Nephron progenitor cell (in vitro differentiated cells): ENCODE results near the gene TCOF1.
A peak's percentile ranks its signal among the peaks of the same experiment; 100 is the strongest.
"Not testable (repeated sequence)": the region's sequence is repeated elsewhere in the genome, so short reads cannot be mapped to it uniquely, and the experiment has no call there.

Experiments
- DNase-seq: peaks from one replicate; pipeline ENCODE4 v3.0.0; 2021
- H3K27ac Mint-ChIP-seq: 2 replicates; pipeline ENCODE4 v1.8.0; 2021; ENCODE audit warnings: mild to moderate bottlenecking, moderate library complexity, mixed read lengths
- H3K27me3 Mint-ChIP-seq: 2 replicates; pipeline ENCODE4 v1.8.0; 2021; ENCODE audit warnings: mild to moderate bottlenecking, low read depth, mixed read lengths; ENCODE audit not compliant: poor library complexity
- H3K36me3 Mint-ChIP-seq: 2 replicates; pipeline ENCODE4 v1.8.0; 2021; ENCODE audit warnings: low read depth, mixed read lengths
- H3K4me1 Mint-ChIP-seq: 2 replicates; pipeline ENCODE4 v1.8.0; 2021; ENCODE audit warnings: mixed read lengths
- H3K4me3 Mint-ChIP-seq: 2 replicates; pipeline ENCODE4 v1.8.0; 2021; ENCODE audit warnings: mild to moderate bottlenecking, moderate library complexity, mixed read lengths
- H3K9me3 Mint-ChIP-seq: 2 replicates; pipeline ENCODE4 v1.8.0; 2021; ENCODE audit warnings: mild to moderate bottlenecking, moderate library complexity, mixed read lengths
- TF ChIP-seq, protein P1 (sequence below): fragments of 200-600 bp; sonication (generic); IDR thresholded peaks from 2 replicates; pipeline ENCODE4 v1.5.0; 2021; ENCODE audit warnings: antibody characterized with exemption

The TCOF1 gene

DNA sequence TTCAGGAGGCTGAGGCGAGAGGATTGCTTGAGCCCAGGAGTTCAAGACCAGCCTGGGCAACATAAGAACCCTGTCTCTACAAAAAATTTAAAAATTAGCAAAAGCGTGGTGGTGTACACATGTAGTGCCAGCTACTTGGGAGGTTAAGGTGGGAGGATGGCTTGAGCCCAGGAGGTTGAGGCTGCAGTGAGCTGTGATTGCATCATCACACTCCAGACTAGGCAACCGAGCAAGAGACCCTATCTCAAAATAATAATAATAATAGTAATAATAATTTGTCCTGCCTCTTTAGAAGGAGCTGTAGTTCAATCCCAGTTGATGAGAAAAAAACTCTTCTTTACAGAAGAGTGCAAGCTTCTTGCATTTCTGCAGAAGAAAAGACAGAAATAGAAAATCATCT is 65.3 kb downstream of the TCOF1 start:
- Mint-ChIP-seq H3K9me3 (peaks cover 3% of the 10 kb centered on the region), H3K36me3 (no peaks in the 10 kb centered on the region), H3K27me3 (no peaks in the 10 kb centered on the region), H3K4me1 (peaks cover 17% of the 10 kb centered on the region), H3K27ac (no peak overlapping the region), H3K4me3 (no peak overlapping the region)
- TF ChIP-seq, protein P1, sequence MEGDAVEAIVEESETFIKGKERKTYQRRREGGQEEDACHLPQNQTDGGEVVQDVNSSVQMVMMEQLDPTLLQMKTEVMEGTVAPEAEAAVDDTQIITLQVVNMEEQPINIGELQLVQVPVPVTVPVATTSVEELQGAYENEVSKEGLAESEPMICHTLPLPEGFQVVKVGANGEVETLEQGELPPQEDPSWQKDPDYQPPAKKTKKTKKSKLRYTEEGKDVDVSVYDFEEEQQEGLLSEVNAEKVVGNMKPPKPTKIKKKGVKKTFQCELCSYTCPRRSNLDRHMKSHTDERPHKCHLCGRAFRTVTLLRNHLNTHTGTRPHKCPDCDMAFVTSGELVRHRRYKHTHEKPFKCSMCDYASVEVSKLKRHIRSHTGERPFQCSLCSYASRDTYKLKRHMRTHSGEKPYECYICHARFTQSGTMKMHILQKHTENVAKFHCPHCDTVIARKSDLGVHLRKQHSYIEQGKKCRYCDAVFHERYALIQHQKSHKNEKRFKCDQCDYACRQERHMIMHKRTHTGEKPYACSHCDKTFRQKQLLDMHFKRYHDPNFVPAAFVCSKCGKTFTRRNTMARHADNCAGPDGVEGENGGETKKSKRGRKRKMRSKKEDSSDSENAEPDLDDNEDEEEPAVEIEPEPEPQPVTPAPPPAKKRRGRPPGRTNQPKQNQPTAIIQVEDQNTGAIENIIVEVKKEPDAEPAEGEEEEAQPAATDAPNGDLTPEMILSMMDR = no peak
- no peak for DNase-seq

DNA sequence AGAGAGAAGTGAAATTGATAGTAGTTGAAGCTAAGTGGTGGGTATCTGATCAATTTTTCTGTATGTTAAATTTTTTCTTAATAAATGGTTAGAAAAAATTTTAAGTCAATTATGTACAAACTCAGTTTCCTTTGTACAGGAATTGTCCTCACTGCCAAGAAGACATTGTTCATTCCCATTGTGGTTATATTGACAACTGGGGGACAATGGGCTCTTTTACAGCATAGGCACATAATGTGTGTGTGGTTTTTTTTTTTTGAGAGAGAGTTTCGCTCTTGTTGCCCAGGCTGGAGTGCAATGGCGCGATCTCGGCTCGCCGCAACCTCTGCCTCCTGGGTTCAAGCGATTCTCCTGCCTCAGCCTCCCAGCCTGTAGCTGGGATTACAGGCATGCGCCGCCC is 68.7 kb downstream of the TCOF1 start:
- H3K9me3 Mint-ChIP-seq, DNase-seq, H3K4me3 Mint-ChIP-seq, H3K27me3 Mint-ChIP-seq, H3K36me3 Mint-ChIP-seq, H3K27ac Mint-ChIP-seq: not testable (repeated sequence)
- H3K4me1 Mint-ChIP-seq = peaks cover 23% of the 10 kb centered on the region

DNA sequence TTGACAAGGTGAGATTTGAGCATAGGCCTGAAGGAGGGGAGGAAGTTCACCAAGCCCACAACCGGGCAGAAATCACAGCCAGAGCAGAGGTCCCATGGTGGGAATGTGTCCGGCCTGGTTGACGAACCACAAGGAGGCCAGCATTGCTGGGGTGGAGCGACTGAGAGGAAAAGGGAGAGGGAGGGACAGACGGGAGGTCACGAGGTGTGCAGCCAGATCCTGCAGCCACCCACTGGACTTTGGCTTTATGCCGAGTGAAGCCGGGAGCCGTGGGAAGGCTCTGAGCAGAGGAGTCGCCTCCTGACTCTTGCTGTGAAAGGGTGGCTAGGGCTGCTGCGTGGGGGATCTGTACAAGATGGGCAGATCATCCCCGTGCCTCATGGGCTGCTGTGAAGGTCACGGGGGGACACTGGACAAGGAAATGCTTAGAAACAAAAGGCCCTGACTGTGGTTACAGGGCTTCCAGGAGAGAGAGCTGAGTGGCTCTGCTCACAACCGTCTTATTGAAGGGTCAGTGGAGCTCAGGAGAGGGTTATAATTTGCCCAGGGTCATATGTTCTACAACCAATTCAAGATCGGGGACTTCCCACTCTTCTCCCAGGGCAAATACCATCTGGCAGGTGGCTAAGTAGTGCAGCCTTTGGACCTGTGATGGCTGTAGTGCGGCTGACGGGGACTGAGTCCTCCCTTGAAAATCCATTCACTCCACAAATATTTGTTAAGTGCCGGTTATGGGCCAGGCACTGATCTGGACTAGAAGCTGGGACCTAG is 70.8 kb downstream of the TCOF1 start:
- H3K4me1 Mint-ChIP-seq = peaks cover 23% of the 10 kb centered on the region
- TF ChIP-seq, protein P1 = no peak
- no peak overlapping the region for H3K4me3 Mint-ChIP-seq
- H3K9me3 Mint-ChIP-seq = peaks cover 3% of the 10 kb centered on the region
- no peaks in the 10 kb centered on the region for H3K36me3 Mint-ChIP-seq
- DNase-seq = no peak
- peaks cover 3% of the 10 kb centered on the region for H3K27me3 Mint-ChIP-seq
- H3K27ac Mint-ChIP-seq = peak overlapping the region; percentile 86

DNA sequence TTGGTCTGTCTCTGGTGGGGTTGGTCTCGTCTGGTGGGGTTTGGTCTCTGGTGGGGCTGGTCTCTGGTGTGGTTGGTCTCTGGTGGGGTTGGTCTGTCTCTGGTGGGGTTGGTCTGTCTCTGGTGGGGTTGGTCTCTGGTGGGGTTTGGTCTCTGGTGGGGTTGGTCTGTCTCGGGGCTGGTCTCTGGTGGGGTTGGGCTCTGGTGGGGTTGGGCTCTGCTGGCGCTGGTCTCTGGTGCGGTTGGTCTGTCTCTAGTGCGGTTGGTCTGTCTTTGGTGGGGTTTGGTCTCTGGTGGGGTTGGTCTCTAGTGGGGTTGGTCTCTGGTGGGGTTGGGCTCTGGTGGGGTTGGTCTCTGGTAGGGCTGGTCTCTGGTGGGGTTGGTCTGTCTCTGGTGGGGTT is 71.5 kb downstream of the TCOF1 start:
- H3K4me3 Mint-ChIP-seq = no peak overlapping the region
- H3K27me3 Mint-ChIP-seq = peaks cover 4% of the 10 kb centered on the region
- peak overlapping the region; percentile 68 for H3K27ac Mint-ChIP-seq
- TF ChIP-seq, protein P1 = no peak
- H3K4me1 Mint-ChIP-seq = peaks cover 23% of the 10 kb centered on the region
- no peaks in the 10 kb centered on the region for H3K36me3 Mint-ChIP-seq
- H3K9me3 Mint-ChIP-seq = no peaks in the 10 kb centered on the region
- no peak for DNase-seq

DNA sequence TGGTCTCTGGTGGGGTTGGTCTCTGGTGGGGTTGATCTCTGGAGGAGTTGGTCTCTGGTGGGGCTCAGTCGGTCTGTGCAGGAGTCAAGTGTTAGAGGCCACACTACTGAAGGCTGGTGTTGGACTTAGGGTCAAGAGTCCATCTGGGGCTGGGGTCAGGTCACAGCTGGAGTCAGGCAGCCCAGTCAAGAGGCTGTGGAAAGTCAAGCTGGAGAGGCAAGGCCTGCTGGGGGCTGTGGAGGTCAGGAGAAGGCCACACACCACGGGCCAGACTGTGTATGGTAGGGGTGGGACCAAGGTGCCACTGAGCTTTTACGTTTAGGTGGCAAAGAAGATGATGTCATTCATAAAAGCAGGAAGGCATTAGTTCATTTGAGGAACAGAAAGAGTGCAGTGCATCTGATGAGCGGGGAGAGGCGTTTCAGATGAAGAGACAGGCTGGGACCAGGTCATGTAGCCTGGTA is 71.9 kb downstream of the TCOF1 start:
- TF ChIP-seq, protein P1 = no peak
- H3K9me3 Mint-ChIP-seq = no peaks in the 10 kb centered on the region
- H3K27ac Mint-ChIP-seq = peak overlapping the region; percentile 96
- no peak overlapping the region for H3K4me3 Mint-ChIP-seq
- peaks cover 23% of the 10 kb centered on the region for H3K4me1 Mint-ChIP-seq
- no peaks in the 10 kb centered on the region for H3K36me3 Mint-ChIP-seq
- peaks cover 4% of the 10 kb centered on the region for H3K27me3 Mint-ChIP-seq
- DNase-seq = no peak

DNA sequence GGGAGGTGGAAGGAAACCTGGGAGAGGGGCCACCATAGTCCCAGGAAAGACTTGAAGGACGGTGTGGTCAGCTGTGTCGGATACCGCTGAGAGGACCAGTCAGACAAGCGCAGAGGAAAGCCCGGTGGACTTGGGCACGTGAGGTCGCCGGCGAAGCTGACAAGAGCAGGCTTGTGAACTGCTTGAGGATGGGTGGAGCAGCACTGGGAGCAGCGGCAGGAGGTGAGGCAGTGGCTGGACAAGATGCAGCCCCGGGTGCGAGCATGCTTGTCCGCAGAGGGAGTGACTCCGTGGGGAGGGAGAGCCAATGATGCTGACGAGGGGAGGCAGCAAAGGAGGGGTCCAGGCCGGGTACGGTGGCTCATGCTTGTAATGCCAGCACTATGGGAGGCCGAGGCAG is 73.6 kb downstream of the TCOF1 start:
- H3K27me3 Mint-ChIP-seq = peaks cover 4% of the 10 kb centered on the region
- peaks cover 26% of the 10 kb centered on the region for H3K4me1 Mint-ChIP-seq
- no peaks in the 10 kb centered on the region for H3K36me3 Mint-ChIP-seq
- no peak overlapping the region for H3K4me3 Mint-ChIP-seq
- H3K27ac Mint-ChIP-seq = no peak overlapping the region
- TF ChIP-seq, protein P1 = no peak
- DNase-seq = no peak
- H3K9me3 Mint-ChIP-seq = no peaks in the 10 kb centered on the region
